B cell (primary cell): ENCODE measurements around the gene FHIT.

Source experiments
- EZH2 ChIP-seq: IDR thresholded peaks from 2 replicates; pipeline ENCODE4 v1.6.1; 2012; ENCODE audit warnings: borderline replicate concordance, low read depth, mild to moderate bottlenecking, moderate library complexity, low read length; ENCODE audit not compliant: insufficient read depth, poor library complexity, severe bottlenecking
- TF ChIP-seq, protein P1 (sequence below): fragments of 200-600 bp; IDR thresholded peaks from one replicate; pipeline ENCODE4 v1.8.0; 2022; ENCODE audit warnings: antibody characterized with exemption, mild to moderate bottlenecking

- TF ChIP-seq EZH2 = no peak
- TF ChIP-seq, protein P1, sequence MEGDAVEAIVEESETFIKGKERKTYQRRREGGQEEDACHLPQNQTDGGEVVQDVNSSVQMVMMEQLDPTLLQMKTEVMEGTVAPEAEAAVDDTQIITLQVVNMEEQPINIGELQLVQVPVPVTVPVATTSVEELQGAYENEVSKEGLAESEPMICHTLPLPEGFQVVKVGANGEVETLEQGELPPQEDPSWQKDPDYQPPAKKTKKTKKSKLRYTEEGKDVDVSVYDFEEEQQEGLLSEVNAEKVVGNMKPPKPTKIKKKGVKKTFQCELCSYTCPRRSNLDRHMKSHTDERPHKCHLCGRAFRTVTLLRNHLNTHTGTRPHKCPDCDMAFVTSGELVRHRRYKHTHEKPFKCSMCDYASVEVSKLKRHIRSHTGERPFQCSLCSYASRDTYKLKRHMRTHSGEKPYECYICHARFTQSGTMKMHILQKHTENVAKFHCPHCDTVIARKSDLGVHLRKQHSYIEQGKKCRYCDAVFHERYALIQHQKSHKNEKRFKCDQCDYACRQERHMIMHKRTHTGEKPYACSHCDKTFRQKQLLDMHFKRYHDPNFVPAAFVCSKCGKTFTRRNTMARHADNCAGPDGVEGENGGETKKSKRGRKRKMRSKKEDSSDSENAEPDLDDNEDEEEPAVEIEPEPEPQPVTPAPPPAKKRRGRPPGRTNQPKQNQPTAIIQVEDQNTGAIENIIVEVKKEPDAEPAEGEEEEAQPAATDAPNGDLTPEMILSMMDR = no peak
Observed at GRCh38 chr3:60268123-60268522, 983.1 kb downstream of the FHIT start.
